Ureter (tissue), 1 donor: ENCODE results near the gene CCDC28A. TPM values are rescaled to one million over a fixed set of nuclear protein-coding genes. Genes with fewer than 3 reads are reported as not detected.
"Not testable (repeated sequence)": the region's sequence is repeated elsewhere in the genome, so short reads cannot be mapped to it uniquely, and the experiment has no call there.

ENCODE experiments used
- DNase-seq: peaks from one replicate; pipeline ENCODE4 v3.0.0-alpha.2; 2020; ENCODE audit warnings: low spot score
- total RNA-seq: library from RNA; stranded (reverse); gene quantifications from one replicate; pipeline ENCODE4 v1.2.4, GENCODE V29; 2023
- donor health status: DM: yes; HTN: yes; CAD: no.

The CCDC28A gene
- total RNA-seq, result 15.7 TPM

DNA sequence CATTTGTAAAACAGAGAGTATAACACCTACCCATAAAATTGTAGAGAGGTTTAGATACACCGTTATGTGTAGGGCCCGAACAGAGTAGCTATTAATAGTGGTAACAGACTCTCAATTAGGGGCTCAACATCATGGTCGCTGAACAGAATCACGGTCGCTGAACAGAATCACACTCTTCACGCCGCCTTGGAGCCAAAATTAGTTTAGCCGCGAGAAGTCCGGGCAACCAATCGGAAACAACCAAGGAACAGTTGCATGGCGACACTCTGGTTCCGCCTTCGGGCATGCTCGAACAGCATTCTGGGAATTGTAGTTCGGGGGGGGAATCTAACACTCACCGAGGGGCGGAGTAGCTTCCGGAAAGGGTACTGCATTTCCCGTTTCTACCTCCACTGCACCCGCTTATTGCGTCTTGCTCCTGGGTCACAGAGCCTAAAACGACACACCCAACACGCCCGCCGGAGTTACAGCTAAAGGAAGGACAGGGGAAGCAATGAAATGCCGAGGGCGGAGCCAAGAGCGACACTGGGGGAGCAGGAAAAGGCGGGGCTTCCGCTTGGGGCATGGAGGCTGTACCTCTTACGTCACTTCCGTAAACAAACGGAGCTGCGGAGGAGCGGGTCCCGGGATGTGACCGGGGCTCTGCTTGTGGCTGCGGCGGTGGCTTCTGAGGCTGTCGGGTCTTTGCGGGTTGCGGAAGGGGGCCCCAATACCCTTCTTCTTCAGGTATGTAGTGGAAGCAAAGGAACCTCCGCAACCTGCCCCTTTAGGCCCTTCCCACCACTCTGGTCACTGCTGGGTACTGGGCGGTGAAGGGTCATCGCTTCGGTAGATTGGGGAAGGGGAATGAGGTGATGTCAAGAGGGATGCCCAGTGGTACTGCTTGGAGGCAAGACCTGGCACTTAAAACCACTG, at the start of gene CCDC28A:
CCDC28A (plus strand) TSS at position 593 of the 915 bp plus-strand sequence. CDS start 2,352 bp downstream, outside the sequence.
- peak; percentile 96 for DNase-seq

DNA sequence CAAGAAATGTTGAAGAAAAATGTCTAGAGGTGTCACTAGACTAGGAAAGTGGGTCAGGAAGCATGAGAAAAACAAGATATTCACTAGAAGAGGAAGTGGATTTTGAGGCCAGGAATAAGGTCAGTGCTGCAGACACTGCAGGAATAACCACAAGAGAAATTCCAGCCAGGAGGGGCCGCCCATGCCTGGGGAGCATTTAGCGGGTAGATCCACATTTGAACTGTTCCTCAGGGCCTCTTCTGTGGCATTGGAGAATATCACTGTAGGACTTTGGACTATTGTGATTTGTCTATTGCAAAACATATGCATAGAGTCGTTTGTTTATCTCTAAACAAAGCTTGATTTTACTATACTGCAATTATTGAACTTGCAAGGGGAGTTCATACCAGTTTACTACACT, 49.6 kb upstream of the CCDC28A start:
- no peak for DNase-seq

DNA sequence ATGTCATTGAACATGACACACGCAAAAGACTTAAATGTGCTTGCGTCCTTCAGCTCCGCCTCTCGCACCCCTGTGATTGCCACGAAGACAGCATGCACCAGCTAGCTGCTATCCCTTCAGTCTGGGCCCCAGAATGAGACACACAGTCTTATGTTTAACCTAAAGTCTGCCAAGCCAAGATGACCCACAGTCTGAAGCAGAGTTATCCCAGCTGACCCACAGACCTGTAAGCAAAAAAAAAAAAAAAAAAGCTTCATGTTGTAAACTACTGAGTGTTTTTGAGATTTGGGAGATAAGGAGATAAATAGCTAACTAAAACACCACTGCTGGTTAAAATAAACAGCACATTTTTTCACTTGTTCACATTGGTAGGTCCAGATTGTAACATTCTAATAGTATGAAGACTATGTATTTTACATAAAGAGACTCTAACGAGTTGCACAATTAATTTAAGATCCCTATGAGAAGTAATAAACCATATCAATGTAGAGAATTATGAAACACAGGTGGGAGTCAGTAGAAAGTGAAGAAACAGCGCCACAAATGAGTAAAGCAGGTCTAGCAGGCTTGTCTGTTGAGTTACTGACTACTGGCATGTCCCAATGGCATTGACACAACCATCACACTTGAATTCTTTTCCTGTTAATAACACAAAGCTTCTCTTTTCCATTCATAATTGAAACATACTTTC, 47.4 kb upstream of the CCDC28A start:
- no peak for DNase-seq

DNA sequence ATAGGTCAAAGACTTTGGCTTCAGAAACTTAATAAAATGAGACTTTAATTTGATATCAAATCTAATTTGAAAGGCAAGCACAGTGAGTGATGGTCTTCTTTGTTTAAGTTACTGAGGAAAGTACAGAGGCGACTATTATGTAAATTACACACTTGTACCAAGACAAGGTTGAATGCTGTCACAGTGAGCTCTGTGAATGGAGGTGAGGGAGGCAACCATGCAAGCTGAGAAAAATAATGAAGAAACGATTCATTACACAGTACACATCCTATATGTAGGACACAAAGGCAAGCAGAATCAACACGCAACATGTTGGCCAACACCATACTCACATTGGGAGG, 46.8 kb upstream of the CCDC28A start:
- no peak for DNase-seq

DNA sequence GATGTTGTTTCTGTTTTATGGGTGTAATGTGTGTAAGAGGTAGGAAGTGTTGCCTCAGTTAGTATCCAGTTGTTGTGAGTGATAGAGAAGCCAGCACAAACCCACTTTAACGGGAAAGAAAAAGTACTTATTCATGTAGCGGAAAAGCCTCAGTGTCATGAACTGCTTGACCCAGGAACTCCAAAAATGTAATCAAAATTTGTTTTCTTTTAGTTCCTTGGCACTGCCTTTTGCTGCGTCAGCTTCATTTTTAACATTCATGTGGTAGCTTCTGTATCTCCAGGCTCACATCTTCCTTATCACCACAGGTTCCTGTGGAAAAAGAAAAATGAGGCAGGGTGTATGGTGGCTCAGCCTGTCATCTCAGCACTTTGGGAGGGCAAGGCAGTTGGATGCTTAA, 46.4 kb upstream of the CCDC28A start:
- DNase-seq, result no peak

DNA sequence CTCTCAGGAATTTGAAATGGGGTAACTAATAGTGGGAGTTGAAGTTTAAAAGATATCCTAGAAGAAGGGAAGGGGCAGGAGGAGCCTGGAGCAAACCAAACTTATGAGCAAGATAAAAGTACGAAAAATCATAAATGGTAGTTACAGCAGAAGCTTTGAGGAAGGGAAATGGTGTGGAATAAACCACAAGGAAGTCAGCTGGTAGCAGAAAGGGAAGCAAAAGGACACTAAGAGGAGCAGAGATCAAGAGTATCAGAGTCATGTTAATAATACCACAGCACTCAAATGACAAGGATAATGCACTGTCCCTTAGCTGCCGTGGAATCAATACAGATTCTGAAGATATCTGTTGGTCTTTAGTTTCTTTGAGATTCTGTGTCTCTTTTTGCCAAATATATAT, 44.9 kb upstream of the CCDC28A start:
- DNase-seq, result no peak

DNA sequence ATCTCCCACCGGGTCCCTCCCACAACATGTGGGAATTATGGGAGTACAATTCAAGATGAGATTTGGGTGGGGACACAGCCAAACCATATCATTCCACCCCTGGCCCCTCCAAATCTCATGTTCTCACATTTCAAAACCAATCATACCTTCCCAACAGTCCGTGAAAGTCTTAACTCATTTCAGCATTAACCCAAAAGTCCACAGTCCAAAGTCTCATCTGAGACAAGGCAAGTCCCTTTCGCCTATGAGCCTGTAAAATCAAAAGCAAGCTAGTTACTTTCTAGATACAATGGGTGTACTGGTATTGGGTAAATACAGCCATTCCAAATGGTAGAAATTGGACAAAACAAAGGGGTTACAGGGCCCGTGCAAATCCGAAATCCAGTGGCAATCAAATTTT, 43.5 kb upstream of the CCDC28A start:
- DNase-seq, result not testable (repeated sequence)

DNA sequence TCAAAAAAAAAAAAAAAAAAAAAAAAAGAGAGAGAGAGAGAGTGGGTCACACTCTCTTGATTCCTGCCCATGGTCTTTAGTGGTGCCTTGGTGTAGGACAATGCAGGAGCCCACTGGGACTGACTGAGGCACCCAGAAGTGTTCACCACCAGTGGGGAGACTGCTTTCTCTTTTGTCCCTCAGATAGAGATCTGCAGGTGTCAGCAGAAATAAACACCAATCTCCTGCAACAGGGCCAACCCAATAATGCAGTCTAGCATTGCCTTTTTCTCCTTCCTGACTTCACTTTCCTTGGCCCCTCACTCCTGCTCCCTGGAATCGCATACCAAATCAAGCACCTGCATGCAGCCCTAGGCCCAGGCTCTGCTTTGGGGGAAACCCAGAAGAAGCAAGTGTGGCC, 39.0 kb upstream of the CCDC28A start:
- no peak for DNase-seq

DNA sequence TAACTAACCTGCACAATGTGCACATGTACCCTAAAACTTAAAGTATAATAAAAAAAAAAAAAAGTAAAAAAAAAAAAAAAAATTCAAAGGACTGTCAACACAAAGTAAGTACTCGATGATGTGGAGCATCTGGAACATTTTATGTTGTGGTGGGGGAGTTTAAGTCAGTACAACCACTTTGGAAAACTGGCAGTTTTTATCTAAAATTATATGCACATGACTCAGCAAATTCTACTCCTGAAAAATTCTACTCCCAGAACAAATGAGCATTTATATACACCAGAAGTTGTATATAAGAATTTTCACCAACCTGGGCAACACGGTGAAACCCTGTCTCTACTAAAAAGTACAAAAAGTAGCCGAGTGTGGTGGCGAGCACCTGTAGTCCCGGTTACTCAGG, 36.9 kb upstream of the CCDC28A start:
- DNase-seq, result no peak

DNA sequence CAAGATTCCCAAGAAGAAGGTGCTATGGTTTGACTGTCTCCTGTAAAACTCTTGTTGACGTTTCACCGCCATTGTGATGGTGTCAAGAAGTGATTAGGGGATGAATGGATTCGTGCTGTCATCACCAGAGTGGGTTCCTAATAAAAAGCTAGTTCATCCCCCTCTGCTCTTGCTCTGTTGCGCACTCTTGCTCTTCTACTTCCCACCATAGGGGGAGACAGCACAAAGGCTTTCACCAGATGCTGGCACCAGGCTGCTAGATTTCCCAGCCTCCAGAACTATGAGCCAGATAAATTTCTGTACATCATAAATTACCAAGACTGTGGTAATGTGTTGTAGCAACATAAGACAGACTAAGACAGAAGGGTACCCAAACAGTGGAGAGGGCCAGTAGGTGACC, 21.6 kb upstream of the CCDC28A start:
- DNase-seq, result no peak

DNA sequence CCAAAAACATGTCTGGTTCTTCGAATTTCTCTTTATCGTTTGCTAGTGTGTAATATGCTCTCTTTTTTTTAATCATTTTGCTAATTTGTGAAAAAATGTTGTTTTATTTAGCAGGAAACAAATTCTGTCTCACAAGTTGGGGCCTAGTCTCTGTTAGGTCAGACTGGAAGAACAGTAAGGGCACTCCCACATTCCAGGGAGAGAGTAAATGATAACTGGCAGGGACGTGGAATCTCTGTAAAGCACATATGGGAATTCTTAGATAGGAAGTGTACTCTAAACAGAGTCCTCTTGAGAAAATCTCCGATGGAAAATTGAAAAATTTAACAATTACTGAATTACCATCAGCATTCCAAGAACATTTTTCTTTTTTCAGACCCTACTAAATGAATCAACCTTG, 16.4 kb upstream of the CCDC28A start:
- DNase-seq, result no peak

DNA sequence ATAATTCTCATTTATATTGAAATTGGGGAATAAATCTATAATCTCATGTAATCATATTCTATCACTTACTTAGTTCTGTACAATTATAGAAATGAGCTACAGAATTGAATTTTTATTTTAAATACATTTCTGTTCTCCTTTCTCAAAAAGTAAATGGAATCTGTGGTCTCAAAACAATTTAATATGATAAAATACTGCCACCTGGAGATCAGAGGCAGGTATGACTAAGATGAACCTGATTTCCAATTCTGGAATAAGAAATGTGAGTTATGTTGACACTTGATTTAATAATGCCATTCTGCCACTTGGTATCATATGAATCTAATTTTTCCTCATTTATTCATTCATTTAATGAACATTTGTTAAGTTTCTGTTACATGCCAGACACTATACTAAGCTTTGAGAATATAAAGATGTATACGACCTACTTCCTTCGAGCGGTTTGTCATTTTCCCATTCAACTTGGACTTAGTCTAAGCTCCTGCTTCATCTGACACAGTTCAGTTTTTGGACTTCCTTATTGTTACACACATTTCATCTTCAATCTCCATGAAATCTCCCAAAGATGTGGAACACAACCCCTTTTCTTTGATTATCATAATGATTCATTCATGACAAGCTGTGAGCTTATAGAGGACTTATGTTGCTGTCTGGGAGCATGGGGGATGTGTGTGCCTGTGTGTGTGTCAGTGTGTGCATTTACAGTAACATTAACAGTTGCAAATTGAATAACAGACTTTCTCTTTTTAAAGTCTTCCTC, 7.5 kb upstream of the CCDC28A start:
- no peak for DNase-seq

DNA sequence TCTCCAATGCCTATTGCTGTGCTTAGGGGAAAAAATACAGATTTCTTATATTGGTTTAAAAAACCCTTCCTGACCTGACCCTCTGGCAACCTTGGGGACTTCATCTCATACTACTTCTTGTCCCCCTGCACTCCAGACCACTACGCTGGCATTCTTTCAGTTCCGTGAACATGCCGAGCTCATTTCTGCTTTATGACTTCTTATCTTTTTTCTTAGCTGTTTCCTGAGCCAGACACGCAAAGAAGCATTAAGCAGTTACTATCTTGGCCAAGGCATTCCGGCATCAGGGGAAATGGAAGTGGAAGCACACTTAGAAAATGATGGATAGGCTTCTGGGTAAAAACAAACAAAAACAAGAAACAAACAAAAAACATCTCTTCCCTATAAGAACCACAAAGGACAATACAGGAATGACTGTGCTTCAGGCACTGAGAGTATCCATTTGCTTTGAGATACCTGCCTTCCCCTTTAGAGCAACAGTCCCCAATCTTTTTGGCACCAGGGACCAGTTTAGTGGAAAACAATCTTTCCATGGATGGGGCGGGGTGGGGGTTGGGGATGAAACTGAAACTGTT, 4.4 kb upstream of the CCDC28A start:
- no peak for DNase-seq

DNA sequence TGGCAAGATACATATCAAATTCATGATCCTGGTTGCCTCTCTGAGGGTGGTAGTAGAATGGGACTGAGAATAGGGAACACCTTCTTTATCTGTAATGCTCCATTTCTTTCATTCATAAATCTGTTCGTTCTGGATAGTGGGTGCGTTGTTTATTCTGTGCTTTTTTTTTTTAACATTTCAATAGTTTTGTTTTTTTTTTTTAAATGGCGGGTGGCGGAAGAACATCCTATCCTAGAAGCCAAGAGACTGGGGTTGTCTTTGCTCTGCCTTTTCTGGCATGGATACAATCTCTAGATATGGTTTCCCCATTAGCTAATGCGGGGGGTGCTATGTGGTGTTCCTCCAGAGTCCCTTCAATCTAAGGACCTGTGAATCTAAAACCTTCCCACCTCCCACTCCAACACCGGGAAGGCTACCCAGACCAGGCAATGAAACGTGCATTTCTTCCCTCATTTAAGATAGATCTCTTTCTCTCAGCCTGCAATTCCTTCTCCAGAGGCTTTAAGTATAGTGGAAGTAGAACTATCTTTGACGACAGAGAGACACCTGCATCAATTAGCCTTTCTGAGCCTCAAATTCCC, 883 bp upstream of the CCDC28A start:
- DNase-seq, result no peak

DNA sequence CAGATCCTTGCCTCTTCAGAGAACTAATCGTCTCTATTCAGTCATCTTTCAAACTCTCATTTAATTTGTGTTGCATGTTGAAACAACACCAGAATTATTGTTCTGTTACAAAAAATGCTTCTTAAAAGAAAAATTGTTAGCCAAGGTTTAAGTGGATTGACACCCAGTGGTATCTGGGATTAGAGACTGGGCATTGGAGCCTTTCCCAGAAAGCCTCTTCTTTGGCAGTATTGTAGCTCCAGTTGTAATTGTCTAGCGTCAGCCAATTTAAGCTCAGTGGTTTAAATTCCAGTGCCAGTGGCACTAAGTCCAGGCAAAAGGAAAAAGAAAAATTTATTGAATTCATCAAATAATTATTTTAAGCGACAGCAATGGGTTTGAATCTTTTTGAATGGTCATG, 801 bp downstream of the CCDC28A start:
- no peak for DNase-seq

DNA sequence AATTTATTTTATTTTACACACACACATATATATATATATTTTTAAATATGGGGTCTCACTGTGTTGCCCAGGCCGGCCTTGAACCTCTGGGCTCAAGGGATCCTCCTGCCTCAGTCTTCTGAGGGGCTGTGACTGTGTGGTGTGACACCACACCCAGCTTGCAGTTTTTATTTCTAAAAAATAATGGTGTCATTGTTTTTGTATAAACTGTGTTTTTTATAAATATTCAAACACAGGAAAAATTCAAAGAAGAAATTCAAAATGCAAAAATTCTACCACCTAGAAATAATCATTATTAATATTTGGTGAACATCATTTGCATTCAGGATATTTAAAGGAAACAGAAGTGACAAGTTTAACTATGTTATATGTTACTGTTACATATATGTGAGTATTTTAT, 3.1 kb downstream of the CCDC28A start:
- DNase-seq, result no peak

DNA sequence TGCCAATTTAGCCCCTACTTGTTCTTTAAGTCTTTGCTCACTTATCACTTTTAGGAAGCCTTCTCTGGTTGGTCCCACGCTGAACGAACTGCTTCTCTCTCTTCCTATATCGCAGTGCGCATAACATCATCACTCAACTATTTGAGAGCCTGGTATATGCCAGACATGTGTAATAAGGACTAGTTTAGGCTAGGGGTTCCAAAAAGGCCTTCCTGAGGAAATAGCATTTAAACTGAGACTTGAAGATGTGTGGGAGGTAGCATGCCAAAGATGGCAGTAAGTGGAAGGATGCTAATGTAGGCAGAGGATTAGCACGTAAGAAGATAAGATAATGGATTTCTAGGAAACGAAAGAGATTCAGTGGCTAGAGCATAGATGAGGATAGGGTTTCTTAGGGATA, 4.8 kb downstream of the CCDC28A start:
- no peak for DNase-seq

DNA sequence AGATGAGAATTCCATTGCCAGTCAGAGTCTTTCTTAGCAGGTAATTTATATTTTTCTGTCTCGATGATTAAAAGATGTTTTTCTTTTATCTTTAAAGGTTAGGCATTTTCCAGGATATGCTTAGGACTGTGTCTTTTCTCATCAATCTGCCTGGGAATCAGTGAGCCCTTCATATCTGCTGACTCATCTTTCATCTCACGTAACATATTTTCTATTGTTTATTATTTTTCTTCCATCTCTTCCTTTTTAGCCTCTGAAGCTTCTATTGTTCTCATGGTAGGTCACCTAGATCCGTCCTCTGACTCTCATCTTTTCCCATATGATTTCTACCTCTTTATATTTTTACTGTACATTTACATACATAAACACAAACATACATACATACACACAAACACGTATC, 8.7 kb downstream of the CCDC28A start:
- no peak for DNase-seq

DNA sequence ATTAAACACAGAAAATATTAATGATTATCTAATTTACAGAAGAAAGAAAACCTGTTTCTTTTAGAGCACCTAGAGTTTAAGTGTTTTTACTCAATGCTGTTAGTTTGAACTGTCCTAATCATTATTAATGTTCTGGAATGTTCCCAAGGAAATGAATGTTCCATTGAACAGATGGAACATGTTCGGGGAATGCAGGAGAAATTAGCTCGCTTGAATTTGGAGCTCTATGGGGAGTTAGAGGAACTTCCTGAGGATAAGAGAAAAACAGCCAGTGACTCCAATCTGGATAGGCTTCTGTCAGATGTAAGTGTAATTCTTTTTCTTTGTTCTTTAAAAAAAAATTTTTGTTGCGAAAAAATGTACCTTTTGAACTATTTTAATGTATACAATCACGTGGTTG, 11.5 kb downstream of the CCDC28A start:
- DNase-seq, result no peak

DNA sequence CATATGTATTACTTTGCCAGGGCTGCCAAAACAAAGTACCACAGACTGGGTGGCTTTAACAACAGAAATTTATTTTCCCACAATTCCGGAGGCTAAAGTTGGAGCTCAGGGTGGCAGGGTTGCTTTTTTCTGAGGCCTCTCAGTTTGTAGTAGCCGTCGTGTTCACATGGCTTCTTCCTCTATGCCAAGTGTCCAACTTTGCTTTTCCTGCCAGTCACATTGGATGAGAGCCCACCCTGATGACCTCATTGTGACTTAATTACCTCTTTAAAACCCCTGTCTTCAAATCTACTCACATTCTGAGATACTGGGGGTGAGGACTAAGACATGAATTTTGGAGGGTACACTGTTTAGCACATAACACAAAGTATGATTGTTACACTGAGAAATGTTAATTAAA, 12.4 kb downstream of the CCDC28A start:
- DNase-seq, result no peak

DNA sequence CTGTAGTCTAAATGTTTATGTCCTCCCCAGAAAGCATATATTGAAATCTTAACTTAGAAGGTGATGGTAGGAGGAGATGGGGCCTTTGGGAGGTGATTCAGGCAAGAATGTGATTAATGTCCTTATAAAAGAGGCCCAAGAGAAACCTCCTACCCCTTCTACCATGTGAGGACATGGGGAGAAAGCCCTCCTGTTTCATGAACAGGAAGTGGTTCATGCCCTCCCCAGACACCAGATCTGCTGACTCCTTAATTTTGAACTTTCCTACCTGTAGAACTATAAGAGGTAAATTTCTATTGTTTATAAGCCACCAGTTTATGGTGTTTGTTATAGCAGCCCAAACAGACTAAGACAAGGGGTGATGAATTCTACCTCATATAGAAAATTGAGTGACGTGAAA, 13.6 kb downstream of the CCDC28A start:
- DNase-seq, result no peak
